ENCODE data around the gene NAMPT. TPM values are rescaled to one million over a fixed set of nuclear protein-coding genes. Genes with fewer than 3 reads are reported as not detected.
A peak's percentile ranks its signal among the peaks of the same experiment; 100 is the strongest.

The NAMPT gene
- total and polyA plus RNA-seq, 9 of the 15 experiments (the other 6 are each of a cell fraction or from before 2014, with no cell fraction given) = 41.1 to 160 (median 106) TPM

DNA sequence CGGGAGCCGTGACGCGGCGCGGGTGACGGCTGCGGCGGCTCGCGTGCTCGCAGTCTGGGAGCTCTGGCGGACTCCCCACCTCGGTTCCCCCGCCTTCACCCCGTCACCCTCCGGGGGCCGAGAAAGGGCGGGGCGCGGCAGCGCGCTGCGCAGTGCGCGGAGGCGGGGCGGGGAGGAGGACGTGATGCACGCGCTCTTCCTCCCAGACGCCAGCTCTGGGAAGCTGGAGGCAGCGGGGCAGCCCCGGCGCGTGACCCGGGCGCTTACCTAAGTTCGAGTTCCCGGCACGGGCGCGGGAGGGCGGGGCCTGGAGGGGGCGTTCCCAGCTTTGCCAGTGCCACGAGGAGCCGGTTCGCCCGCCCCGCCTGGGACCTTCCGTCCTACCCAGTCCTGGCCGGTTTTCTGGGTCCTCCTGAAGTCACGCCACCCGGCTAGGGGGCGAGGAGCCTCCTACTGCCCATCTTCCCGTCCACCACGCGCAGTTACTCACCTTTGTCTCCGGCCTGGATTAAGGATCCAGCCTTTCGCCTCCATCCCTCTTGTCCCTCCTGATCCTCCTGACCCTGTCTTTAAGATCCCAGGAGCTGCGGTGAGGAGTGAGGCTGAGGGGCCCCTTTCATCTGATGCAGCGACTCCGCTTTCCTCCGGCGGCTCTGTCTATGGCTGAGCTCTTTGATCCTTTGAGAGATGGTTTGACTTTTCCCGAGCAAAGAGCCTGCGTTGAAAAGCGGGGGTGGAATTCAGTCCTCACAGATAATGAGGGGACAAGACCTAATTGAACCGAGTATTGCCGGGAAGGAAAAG, 470 bp upstream of the NAMPT start (continued):
- TF ChIP-seq, protein P1, sequence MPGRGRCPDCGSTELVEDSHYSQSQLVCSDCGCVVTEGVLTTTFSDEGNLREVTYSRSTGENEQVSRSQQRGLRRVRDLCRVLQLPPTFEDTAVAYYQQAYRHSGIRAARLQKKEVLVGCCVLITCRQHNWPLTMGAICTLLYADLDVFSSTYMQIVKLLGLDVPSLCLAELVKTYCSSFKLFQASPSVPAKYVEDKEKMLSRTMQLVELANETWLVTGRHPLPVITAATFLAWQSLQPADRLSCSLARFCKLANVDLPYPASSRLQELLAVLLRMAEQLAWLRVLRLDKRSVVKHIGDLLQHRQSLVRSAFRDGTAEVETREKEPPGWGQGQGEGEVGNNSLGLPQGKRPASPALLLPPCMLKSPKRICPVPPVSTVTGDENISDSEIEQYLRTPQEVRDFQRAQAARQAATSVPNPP (IDR thresholded peaks at IDR 0.05; ENCODE audit: borderline replicate concordance, insufficient read depth, insufficient read length) = no peak
- TF ChIP-seq RBM39 (optimal IDR thresholded peaks at IDR 0.05; ENCODE audit: low read depth, low read length) = no peak
- TF ChIP-seq MYC (IDR thresholded peaks at IDR 0.05; ENCODE audit: low read depth, low read length) = peak; percentile 96
- TF ChIP-seq MYC (CRISPR knock-in tag; IDR thresholded peaks at IDR 0.05; ENCODE audit: borderline replicate concordance, low read depth) = peak; percentile 92
- TF ChIP-seq FOSL1 (tag; conservative IDR thresholded peaks at IDR 0.05) = peak; percentile 44
- TF ChIP-seq, protein P2, sequence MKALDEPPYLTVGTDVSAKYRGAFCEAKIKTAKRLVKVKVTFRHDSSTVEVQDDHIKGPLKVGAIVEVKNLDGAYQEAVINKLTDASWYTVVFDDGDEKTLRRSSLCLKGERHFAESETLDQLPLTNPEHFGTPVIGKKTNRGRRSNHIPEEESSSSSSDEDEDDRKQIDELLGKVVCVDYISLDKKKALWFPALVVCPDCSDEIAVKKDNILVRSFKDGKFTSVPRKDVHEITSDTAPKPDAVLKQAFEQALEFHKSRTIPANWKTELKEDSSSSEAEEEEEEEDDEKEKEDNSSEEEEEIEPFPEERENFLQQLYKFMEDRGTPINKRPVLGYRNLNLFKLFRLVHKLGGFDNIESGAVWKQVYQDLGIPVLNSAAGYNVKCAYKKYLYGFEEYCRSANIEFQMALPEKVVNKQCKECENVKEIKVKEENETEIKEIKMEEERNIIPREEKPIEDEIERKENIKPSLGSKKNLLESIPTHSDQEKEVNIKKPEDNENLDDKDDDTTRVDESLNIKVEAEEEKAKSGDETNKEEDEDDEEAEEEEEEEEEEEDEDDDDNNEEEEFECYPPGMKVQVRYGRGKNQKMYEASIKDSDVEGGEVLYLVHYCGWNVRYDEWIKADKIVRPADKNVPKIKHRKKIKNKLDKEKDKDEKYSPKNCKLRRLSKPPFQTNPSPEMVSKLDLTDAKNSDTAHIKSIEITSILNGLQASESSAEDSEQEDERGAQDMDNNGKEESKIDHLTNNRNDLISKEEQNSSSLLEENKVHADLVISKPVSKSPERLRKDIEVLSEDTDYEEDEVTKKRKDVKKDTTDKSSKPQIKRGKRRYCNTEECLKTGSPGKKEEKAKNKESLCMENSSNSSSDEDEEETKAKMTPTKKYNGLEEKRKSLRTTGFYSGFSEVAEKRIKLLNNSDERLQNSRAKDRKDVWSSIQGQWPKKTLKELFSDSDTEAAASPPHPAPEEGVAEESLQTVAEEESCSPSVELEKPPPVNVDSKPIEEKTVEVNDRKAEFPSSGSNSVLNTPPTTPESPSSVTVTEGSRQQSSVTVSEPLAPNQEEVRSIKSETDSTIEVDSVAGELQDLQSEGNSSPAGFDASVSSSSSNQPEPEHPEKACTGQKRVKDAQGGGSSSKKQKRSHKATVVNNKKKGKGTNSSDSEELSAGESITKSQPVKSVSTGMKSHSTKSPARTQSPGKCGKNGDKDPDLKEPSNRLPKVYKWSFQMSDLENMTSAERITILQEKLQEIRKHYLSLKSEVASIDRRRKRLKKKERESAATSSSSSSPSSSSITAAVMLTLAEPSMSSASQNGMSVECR (CRISPR knock-in tag; IDR thresholded peaks at IDR 0.05) = peak; percentile 46; the same call in 1 of the 2 replicates
- TF ChIP-seq ZNF561 (CRISPR knock-in tag; conservative IDR thresholded peaks at IDR 0.05) = no peak
- TF ChIP-seq, protein P3, sequence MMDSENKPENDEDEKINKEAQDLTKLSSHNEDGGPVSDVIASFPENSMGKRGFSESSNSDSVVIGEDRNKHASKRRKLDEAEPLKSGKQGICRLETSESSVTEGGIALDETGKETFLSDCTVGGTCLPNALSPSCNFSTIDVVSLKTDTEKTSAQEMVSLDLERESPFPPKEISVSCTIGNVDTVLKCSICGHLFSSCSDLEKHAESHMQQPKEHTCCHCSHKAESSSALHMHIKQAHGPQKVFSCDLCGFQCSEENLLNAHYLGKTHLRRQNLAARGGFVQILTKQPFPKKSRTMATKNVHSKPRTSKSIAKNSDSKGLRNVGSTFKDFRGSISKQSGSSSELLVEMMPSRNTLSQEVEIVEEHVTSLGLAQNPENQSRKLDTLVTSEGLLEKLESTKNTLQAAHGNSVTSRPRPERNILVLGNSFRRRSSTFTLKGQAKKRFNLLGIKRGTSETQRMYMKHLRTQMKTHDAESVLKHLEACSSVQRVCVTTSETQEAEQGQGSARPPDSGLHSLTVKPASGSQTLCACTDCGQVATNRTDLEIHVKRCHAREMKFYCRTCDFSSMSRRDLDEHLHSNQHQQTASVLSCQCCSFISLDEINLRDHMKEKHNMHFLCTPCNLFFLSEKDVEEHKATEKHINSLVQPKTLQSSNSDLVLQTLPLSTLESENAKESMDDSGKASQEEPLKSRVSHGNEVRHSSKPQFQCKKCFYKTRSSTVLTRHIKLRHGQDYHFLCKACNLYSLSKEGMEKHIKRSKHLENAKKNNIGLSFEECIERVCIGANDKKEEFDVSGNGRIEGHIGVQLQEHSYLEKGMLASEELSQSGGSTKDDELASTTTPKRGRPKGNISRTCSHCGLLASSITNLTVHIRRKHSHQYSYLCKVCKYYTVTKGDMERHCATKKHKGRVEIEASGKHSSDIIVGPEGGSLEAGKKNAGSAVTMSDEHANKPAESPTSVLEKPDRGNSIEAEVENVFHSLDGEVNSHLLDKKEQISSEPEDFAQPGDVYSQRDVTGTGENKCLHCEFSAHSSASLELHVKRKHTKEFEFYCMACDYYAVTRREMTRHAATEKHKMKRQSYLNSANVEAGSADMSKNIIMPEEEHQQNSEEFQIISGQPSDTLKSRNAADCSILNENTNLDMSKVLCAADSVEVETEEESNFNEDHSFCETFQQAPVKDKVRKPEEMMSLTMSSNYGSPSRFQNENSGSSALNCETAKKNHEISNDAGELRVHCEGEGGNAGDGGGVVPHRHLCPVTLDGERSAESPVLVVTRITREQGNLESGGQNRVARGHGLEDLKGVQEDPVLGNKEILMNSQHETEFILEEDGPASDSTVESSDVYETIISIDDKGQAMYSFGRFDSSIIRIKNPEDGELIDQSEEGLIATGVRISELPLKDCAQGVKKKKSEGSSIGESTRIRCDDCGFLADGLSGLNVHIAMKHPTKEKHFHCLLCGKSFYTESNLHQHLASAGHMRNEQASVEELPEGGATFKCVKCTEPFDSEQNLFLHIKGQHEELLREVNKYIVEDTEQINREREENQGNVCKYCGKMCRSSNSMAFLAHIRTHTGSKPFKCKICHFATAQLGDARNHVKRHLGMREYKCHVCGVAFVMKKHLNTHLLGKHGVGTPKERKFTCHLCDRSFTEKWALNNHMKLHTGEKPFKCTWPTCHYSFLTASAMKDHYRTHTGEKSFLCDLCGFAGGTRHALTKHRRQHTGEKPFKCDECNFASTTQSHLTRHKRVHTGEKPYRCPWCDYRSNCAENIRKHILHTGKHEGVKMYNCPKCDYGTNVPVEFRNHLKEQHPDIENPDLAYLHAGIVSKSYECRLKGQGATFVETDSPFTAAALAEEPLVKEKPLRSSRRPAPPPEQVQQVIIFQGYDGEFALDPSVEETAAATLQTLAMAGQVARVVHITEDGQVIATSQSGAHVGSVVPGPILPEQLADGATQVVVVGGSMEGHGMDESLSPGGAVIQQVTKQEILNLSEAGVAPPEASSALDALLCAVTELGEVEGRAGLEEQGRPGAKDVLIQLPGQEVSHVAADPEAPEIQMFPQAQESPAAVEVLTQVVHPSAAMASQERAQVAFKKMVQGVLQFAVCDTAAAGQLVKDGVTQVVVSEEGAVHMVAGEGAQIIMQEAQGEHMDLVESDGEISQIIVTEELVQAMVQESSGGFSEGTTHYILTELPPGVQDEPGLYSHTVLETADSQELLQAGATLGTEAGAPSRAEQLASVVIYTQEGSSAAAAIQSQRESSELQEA (IDR thresholded peaks at IDR 0.05; ENCODE audit: low read depth) = no peak
- no peak for TF ChIP-seq BRD4 (IDR thresholded peaks at IDR 0.05)
- TF ChIP-seq HDGF (IDR thresholded peaks at IDR 0.05) = peak; percentile 59; the same call in 1 of the 2 replicates
- no peak for TF ChIP-seq MCM3 (IDR thresholded peaks at IDR 0.05)
- peak; percentile 32; the same call in 1 of the 2 replicates for TF ChIP-seq MTA2 (IDR thresholded peaks at IDR 0.05; ENCODE audit: low read depth)
- TF ChIP-seq ZNF444 (CRISPR knock-in tag; IDR thresholded peaks at IDR 0.05) = no peak
- peak; percentile 74 for TF ChIP-seq SMAD1 (IDR thresholded peaks at IDR 0.05; ENCODE audit: low read depth, low read length, partially characterized antibody)
- TF ChIP-seq PHTF2 (CRISPR knock-in tag; IDR thresholded peaks at IDR 0.05) = no peak

Measured in K562 (cell line).